Endometrial microvascular endothelial cells (primary cell): Measurements from ENCODE around the gene EWSR1. TPM values are rescaled to one million over a fixed set of nuclear protein-coding genes. Genes with fewer than 3 reads are reported as not detected.

ENCODE experiments used
- in situ Hi-C: cut with HindIII; loops from 2 replicates; pipeline ENCODE4 v1.10.0; 2017; ENCODE audit warnings: low sequenced_read_pairs, low pct_unique_long_range_greater_than_20kb; ENCODE audit errors: inconsistent ontology term
- total RNA-seq: library from RNA; depleted of rRNA; stranded (reverse); fragments of >200 nt; gene quantifications from one replicate; pipeline ENCODE4 v1.2.3, GENCODE V29; 2015; ENCODE audit errors: inconsistent ontology term

EWSR1 gene
- total RNA-seq, 1 donor from 2014 or later = 196 TPM

- in situ Hi-C loops = no loop called here
These were observed 60.8 kb downstream of the EWSR1 start for GRCh38 chr22:29328566-29329500.

GRCh38 chr22:29329581-29329980 is 61.5 kb downstream of the EWSR1 start:
- in situ Hi-C loops = no loop called here

- in situ Hi-C loops = no loop called here
These were observed 62.2 kb downstream of the EWSR1 start for GRCh38 chr22:29330291-29330690.

- in situ Hi-C loops = no loop called here
These were observed 62.7 kb downstream of the EWSR1 start for GRCh38 chr22:29330753-29331152.

- in situ Hi-C loops = no loop called here
These were observed 63.1 kb downstream of the EWSR1 start for GRCh38 chr22:29331213-29331612.

GRCh38 chr22:29331658-29332300 is 63.7 kb downstream of the EWSR1 start:
- in situ Hi-C loops = no loop called here

GRCh38 chr22:29332886-29333496 is 64.9 kb downstream of the EWSR1 start:
- in situ Hi-C loops = no loop called here

- in situ Hi-C loops = no loop called here
These were observed 66.1 kb downstream of the EWSR1 start for GRCh38 chr22:29334148-29334547.

- in situ Hi-C loops = no loop called here
These were observed 66.8 kb downstream of the EWSR1 start for GRCh38 chr22:29334696-29335344.

- in situ Hi-C loops = no loop called here
These were observed 67.6 kb downstream of the EWSR1 start for GRCh38 chr22:29335656-29336055.

GRCh38 chr22:29336751-29337490 is 68.9 kb downstream of the EWSR1 start:
- in situ Hi-C loops = no loop called here

GRCh38 chr22:29337631-29338284 is 69.7 kb downstream of the EWSR1 start:
- in situ Hi-C loops = no loop called here

- in situ Hi-C loops = no loop called here
These were observed 70.3 kb downstream of the EWSR1 start for GRCh38 chr22:29338398-29338797.

- in situ Hi-C loops = no loop called here
These were observed 71.5 kb downstream of the EWSR1 start for GRCh38 chr22:29339381-29340235.

- in situ Hi-C loops = no loop called here
These were observed 72.5 kb downstream of the EWSR1 start for GRCh38 chr22:29340566-29340965.

- in situ Hi-C loops = no loop called here
These were observed 73.2 kb downstream of the EWSR1 start for GRCh38 chr22:29341056-29341848.

GRCh38 chr22:29341849-29342127 is 73.7 kb downstream of the EWSR1 start:
- in situ Hi-C loops = no loop called here
